ENCODE data around the gene YBX2.

DNA sequence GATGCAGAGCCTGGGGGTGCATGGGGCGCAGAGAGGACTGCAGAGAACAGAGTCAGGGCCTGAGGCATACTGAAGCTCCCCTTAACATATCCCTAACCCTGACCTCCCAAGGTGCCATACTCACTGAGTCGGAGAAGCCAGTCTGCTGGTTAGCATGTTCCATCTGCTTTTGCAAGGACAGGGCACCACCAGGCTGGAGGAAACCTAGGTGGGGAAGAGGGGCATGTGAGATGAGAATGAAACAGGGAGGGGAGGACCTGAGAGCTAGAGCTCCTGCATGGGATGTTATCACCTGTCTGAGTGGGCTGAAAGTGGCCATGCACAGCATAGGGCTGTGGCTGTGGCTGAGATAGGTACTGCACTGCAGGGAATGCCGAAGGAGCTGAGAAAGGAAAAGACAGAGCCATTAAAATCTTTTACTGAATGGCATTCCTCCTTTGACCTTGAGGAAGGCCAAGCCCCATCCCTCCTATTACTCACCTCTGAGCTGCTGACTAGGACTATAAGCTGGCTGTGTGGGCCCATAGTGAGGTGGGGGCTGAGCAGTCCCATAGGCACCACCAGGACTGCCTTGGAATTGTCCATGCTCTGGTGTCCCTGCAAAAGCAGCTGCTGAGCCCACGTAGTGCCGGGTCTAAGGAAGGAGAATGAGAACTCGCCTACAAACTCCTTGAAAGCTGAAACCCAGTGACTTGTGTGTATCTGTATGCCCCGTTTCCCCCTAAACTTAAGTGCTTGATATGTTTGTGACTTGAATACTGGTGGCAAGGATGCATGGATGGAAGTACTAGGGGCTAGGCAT is 18.9 kb upstream of the YBX2 start:
- no peak for TF ChIP-seq CTCF (IDR thresholded peaks at IDR 0.05; ENCODE audit: low read depth, low read length)
- no peak for TF ChIP-seq POLR2A (IDR thresholded peaks at IDR 0.05; ENCODE audit: extremely low read depth, insufficient read length)
- TF ChIP-seq, protein P1, sequence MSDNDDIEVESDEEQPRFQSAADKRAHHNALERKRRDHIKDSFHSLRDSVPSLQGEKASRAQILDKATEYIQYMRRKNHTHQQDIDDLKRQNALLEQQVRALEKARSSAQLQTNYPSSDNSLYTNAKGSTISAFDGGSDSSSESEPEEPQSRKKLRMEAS (IDR thresholded peaks at IDR 0.05; ENCODE audit: low read depth, low read length) = no peak
